H1 (cell line): Measurements from ENCODE around the gene ADARB2. TPM values are rescaled to one million over a fixed set of nuclear protein-coding genes. Genes with fewer than 3 reads are reported as not detected.

Experiments used
- CTCF ChIA-PET: fragments of 300-600 bp; sonication (Branson Sonifier 250); formaldehyde crosslinking; loops from one replicate; lab custom pipeline; 2021; ENCODE audit not compliant: partially characterized antibody; lab: Charles Lee
- POLR2A ChIA-PET: fragments of 300-600 bp; sonication (Branson Sonifier 250); formaldehyde crosslinking; loops from one replicate; lab custom pipeline; 2021; ENCODE audit warnings: inconsistent platforms; ENCODE audit not compliant: partially characterized antibody; lab: Charles Lee
- DNase-seq, 2 experiments: peaks; one replicate each; pipeline versions ENCODE4 v3.0.0 to v3.0.0-alpha.2; 2010 to 2022; ENCODE audit warnings: low spot score in 2 of 2, low read depth in 1 of 2, mixed read lengths in 1 of 2
- FAIRE-seq: peaks from 2 replicates; lab custom pipeline; 2011; peaks lifted over from hg19 to GRCh38; lab: Jason Lieb, UNC
- H2AFZ ChIP-seq: 2 replicates; pipeline ENCODE4 v1.8.1; 2012; ENCODE audit warnings: low read length, inconsistent platforms
- H2AK5ac ChIP-seq: 2 replicates; pipeline ENCODE4 v1.6.1; 2013; ENCODE audit warnings: low read depth, low read length
- H2BK120ac ChIP-seq: replicated peaks from 2 replicates; pipeline ENCODE3; 2013; ENCODE audit warnings: low read depth, low read length, inconsistent platforms
- H2BK12ac ChIP-seq: 2 replicates; pipeline ENCODE4 v1.6.1; 2013; ENCODE audit warnings: low read depth, low read length
- H2BK15ac ChIP-seq: 2 replicates; pipeline ENCODE4 v1.6.1; 2013; ENCODE audit warnings: low read length
- H2BK20ac ChIP-seq: 2 replicates; pipeline ENCODE4 v1.6.1; 2013; ENCODE audit warnings: low read length
- H2BK5ac ChIP-seq: 2 replicates; pipeline ENCODE4 v1.6.1; 2013; ENCODE audit warnings: low read depth, low read length
- H3K14ac ChIP-seq: 2 replicates; pipeline ENCODE4 v1.6.1; 2013; ENCODE audit warnings: inconsistent platforms; ENCODE audit not compliant: insufficient read length
- H3K18ac ChIP-seq: 2 replicates; pipeline ENCODE4 v1.6.1; 2013; ENCODE audit warnings: low read length; ENCODE audit errors: extremely low read depth
- H3K23ac ChIP-seq: 2 replicates; pipeline ENCODE4 v1.6.1; 2013; ENCODE audit warnings: inconsistent platforms; ENCODE audit not compliant: insufficient read length
- H3K23me2 ChIP-seq: 2 replicates; pipeline ENCODE4 v1.6.1; 2013; ENCODE audit warnings: low read depth, low read length
- H3K27ac ChIP-seq: 2 replicates; pipeline ENCODE4 v1.6.1; 2011; ENCODE audit warnings: low read depth, low read length, inconsistent platforms
- H3K27me3 ChIP-seq, 4 experiments: replicated peaks in 1 of 4; 1 replicate in 1 of 4; 2 replicates in 3 of 4; pipeline versions ENCODE4 v1.6.1 to v1.8.1; 2011 to 2013; ENCODE audit warnings: low read length in 3 of 4, mild to moderate bottlenecking in 3 of 4, inconsistent platforms in 2 of 4, mixed read lengths in 2 of 4, moderate library complexity in 1 of 4; ENCODE audit not compliant: control insufficient read depth in 3 of 4, insufficient read depth in 3 of 4; ENCODE audit errors: extremely low read depth in 1 of 4
- H3K36me3 ChIP-seq, 4 experiments: 2 replicates each; pipeline versions ENCODE4 v1.6.1 to v1.8.1; 2011 to 2013; ENCODE audit warnings: mild to moderate bottlenecking in 4 of 4, low read length in 3 of 4, moderate library complexity in 2 of 4, control low read depth in 1 of 4, inconsistent platforms in 1 of 4; ENCODE audit not compliant: insufficient read depth in 4 of 4, control insufficient read depth in 2 of 4
- H3K4ac ChIP-seq: replicated peaks from 2 replicates; pipeline ENCODE3; 2013; ENCODE audit warnings: low read length, low read depth, mixed read lengths, inconsistent platforms; ENCODE audit not compliant: insufficient read length
- H3K4me1 ChIP-seq, 4 experiments: replicated peaks in 1 of 4; 1 replicate in 1 of 4; 2 replicates in 3 of 4; pipeline versions ENCODE4 v1.6.1 to v1.8.1; 2011 to 2013; ENCODE audit warnings: low read length in 3 of 4, inconsistent platforms in 2 of 4, mixed read lengths in 1 of 4; ENCODE audit not compliant: insufficient read depth in 4 of 4, control insufficient read depth in 3 of 4
- H3K4me2 ChIP-seq, 2 experiments: 2 replicates each; pipeline versions ENCODE4 v1.6.1 to v1.8.1; 2011 to 2013; ENCODE audit warnings: low read depth in 2 of 2, low read length in 2 of 2, control low read depth in 1 of 2, inconsistent platforms in 1 of 2, mild to moderate bottlenecking in 1 of 2; ENCODE audit not compliant: insufficient read depth in 1 of 2
- H3K4me3 ChIP-seq, 4 experiments: fragments of 200-600, 300-600 bp in 1 of 4; sonication (generic), shearing (Covaris generic), sonication (Bioruptor Twin) in 1 of 4; 2 replicates each; pipeline versions ENCODE4 v1.5.1 to v1.8.1; 2011 to 2016; ENCODE audit warnings: low read length in 4 of 4, low read depth in 3 of 4, control low read depth in 2 of 4, inconsistent platforms in 2 of 4, mild to moderate bottlenecking in 2 of 4, mixed read lengths in 1 of 4, moderate library complexity in 1 of 4; ENCODE audit not compliant: insufficient read depth in 2 of 4; ENCODE audit errors: extremely low read depth in 1 of 4
- H3K56ac ChIP-seq: replicated peaks from 2 replicates; pipeline ENCODE3; 2013; ENCODE audit warnings: low read depth, mild to moderate bottlenecking, mixed read lengths, low read length, inconsistent platforms; ENCODE audit not compliant: insufficient read length
- H3K79me1 ChIP-seq: 2 replicates; pipeline ENCODE4 v1.6.1; 2013; ENCODE audit warnings: low read depth, low read length, control low read depth
- H3K79me2 ChIP-seq, 2 experiments: 2 replicates each; pipeline versions ENCODE4 v1.6.1 to v1.8.1; 2012 to 2013; ENCODE audit warnings: low read length in 2 of 2, mild to moderate bottlenecking in 2 of 2, inconsistent platforms in 1 of 2; ENCODE audit not compliant: insufficient read depth in 2 of 2, control insufficient read depth in 1 of 2
- H3K9ac ChIP-seq, 4 experiments: replicated peaks in 1 of 4; 1 replicate in 1 of 4; 2 replicates in 3 of 4; pipeline versions ENCODE4 v1.6.1 to v1.8.1; 2011 to 2013; ENCODE audit warnings: low read depth in 3 of 4, low read length in 3 of 4, control low read depth in 2 of 4, mild to moderate bottlenecking in 2 of 4, moderate library complexity in 2 of 4, inconsistent platforms in 1 of 4; ENCODE audit errors: extremely low read depth in 1 of 4
- H3K9me3 ChIP-seq, 2 experiments: 2 replicates each; pipeline versions ENCODE4 v1.6.1 to v1.8.1; 2012 to 2013; ENCODE audit warnings: mild to moderate bottlenecking in 2 of 2, moderate library complexity in 2 of 2, control low read depth in 1 of 2, inconsistent platforms in 1 of 2, low read depth in 1 of 2, low read length in 1 of 2, mixed read lengths in 1 of 2; ENCODE audit not compliant: insufficient read depth in 2 of 2
- H4K20me1 ChIP-seq, 2 experiments: replicated peaks in 1 of 2; 2 replicates each; pipeline versions ENCODE3 to v1.8.1; 2011 to 2013; ENCODE audit warnings: inconsistent platforms in 2 of 2, low read length in 2 of 2, mild to moderate bottlenecking in 1 of 2; ENCODE audit not compliant: insufficient read depth in 2 of 2, control insufficient read depth in 1 of 2
- H4K5ac ChIP-seq: 2 replicates; pipeline ENCODE4 v1.6.1; 2013; ENCODE audit warnings: low read length, low read depth, mixed read lengths, inconsistent platforms; ENCODE audit not compliant: insufficient read length
- H4K8ac ChIP-seq: 2 replicates; pipeline ENCODE4 v1.8.0; 2013; ENCODE audit warnings: mild to moderate bottlenecking, moderate library complexity, low read length, inconsistent platforms; ENCODE audit not compliant: insufficient read depth; ENCODE audit errors: extremely low read depth
- H4K91ac ChIP-seq: replicated peaks from 2 replicates; pipeline ENCODE3; 2013; ENCODE audit warnings: low read length, mixed read lengths, inconsistent platforms; ENCODE audit not compliant: insufficient read length
- ASH2L ChIP-seq: fragments of 200-600, 300-600 bp; sonication (generic); IDR thresholded peaks from one replicate; pipeline ENCODE4 v1.7.1; 2017; ENCODE audit warnings: low read length
- FOSL1 ChIP-seq: IDR thresholded peaks from 2 replicates; pipeline ENCODE4 v1.6.1; 2011; ENCODE audit warnings: mild to moderate bottlenecking, low read depth, low read length, moderate library complexity; ENCODE audit not compliant: insufficient read depth
- HDAC2 ChIP-seq, 2 experiments: fragments of 300-600 bp in 1 of 2; sonication (generic) in 1 of 2; IDR thresholded peaks; 2 replicates each; pipeline ENCODE4 v1.6.1; 2011 to 2012; ENCODE audit warnings: low read depth in 2 of 2, low read length in 2 of 2, mild to moderate bottlenecking in 2 of 2, moderate library complexity in 2 of 2, borderline replicate concordance in 1 of 2, inconsistent platforms in 1 of 2
- RBBP5 ChIP-seq: IDR thresholded peaks from 2 replicates; pipeline ENCODE4 v1.7.1; 2012; ENCODE audit warnings: low read depth, mild to moderate bottlenecking, inconsistent platforms, low read length, moderate library complexity, borderline replicate concordance
- WGBS, 2 experiments: shearing (Covaris generic) in 1 of 2; methylation state at CpG; one replicate each; pipeline versions ENCODE4 v1.1.6 to v1.1.7; 2013 to 2015; ENCODE audit warnings: low lambda C conversion rate in 2 of 2, mixed read lengths in 2 of 2, inconsistent platforms in 1 of 2, low coverage in 1 of 2, missing lambda C conversion rate in 1 of 2; ENCODE audit not compliant: insufficient replicate concordance in 2 of 2, insufficient coverage in 1 of 2, insufficient read length in 1 of 2; ENCODE audit errors: extremely low coverage in 1 of 2, missing lambda C conversion rate in 1 of 2; 5-methylcytosine and 5-hydroxymethylcytosine counted together
- polyA plus RNA-seq, 7 experiments: library from polyadenylated mRNA; depleted of rRNA in 3 of 7; stranded (reverse) in 5 of 7; unstranded in 2 of 7; fragments of >200 nt in 5 of 7; fragments of 200-250 nt in 2 of 7; gene quantifications; 1 replicate in 5 of 7; 2 replicates in 1 of 7; 4 replicates in 1 of 7; pipeline versions ENCODE4 v1.2.1 to v1.2.3, GENCODE V29; 2011 to 2013; ENCODE audit warnings: missing spikeins in 2 of 7, mixed read lengths in 2 of 7
- total RNA-seq: library from RNA; stranded (reverse); fragmentation: NEBNext Ultra II Directional; extraction: Animal tissue kit (Norgen Biotek cat#: 25700); gene quantifications from 2 replicates; pipeline ENCODE4 v1.2.1, GENCODE V29; 2021
- TF ChIP-seq, protein P1 (sequence below), 3 experiments: IDR thresholded peaks; 1 replicate in 2 of 3; 2 replicates in 1 of 3; pipeline versions ENCODE4 v1.5.1 to v1.6.1; 2011; ENCODE audit warnings: low read length in 3 of 3, mild to moderate bottlenecking in 3 of 3, inconsistent platforms in 2 of 3, low read depth in 1 of 3, moderate library complexity in 1 of 3; ENCODE audit not compliant: insufficient read depth in 1 of 3; ENCODE audit errors: control extremely low read depth in 1 of 3
- TF ChIP-seq, protein P2 (sequence below): IDR thresholded peaks from 2 replicates; pipeline ENCODE4 v1.6.1; 2012; ENCODE audit warnings: low read length, inconsistent platforms

Gene ADARB2
- total and polyA plus RNA-seq, 2 of the 8 experiments (the other 6 are each of a cell fraction or from before 2014, with no cell fraction given), result 2.2 to 2.8 TPM

DNA sequence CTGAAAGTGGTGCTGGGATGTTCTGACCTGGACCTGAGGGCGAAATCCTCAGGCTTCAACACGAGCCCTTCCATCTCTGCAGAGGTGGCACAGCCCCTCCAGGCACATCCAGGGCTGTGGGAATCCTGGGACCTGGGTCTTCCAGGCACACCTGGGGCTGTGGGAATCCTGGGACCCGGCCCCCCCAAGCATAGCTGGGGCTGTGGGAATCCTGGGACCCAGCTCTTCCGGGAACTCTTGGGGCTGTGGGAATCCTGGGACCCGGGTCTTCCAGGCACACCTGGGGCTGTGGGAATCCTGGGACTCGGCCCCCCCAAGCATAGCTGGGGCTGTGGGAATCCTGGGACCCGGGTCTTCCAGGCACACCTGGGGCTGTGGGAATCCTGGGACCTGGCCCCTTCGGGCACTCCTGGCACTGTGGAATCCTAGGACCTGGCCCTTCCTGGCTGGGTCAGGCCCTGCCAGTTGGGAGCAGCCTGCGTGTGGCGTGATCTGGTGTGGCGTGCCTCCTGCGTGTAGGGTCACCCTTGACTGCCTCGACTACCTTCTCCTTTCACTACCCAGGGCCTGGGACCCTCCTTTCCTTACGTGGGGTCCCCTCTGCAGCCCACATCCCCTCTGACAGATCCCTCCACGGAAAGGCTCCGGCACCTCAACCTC, 557.1 kb downstream of the ADARB2 start:
- 88% methylated on average over 13 of the region's 16 CpGs; no CpG with 5 or more reads in 1 of the 2 experiments for WGBS, 2 experiments
- no peak for FAIRE-seq
- POLR2A ChIA-PET, result interaction anchor here (1.1 kb wide), 1 partner anchor 18 kb away, joined by 3 read pairs; no protein-coding TSS in a partner anchor
- TF ChIP-seq ASH2L (no peak), RBBP5 (no peak), FOSL1 (no peak), HDAC2 (IDR thresholded peaks at IDR 0.05; ENCODE audit: borderline replicate concordance in 1 of 2, low read depth in 2 of 2, low read length in 2 of 2) (no peak)
- TF ChIP-seq, protein P1, sequence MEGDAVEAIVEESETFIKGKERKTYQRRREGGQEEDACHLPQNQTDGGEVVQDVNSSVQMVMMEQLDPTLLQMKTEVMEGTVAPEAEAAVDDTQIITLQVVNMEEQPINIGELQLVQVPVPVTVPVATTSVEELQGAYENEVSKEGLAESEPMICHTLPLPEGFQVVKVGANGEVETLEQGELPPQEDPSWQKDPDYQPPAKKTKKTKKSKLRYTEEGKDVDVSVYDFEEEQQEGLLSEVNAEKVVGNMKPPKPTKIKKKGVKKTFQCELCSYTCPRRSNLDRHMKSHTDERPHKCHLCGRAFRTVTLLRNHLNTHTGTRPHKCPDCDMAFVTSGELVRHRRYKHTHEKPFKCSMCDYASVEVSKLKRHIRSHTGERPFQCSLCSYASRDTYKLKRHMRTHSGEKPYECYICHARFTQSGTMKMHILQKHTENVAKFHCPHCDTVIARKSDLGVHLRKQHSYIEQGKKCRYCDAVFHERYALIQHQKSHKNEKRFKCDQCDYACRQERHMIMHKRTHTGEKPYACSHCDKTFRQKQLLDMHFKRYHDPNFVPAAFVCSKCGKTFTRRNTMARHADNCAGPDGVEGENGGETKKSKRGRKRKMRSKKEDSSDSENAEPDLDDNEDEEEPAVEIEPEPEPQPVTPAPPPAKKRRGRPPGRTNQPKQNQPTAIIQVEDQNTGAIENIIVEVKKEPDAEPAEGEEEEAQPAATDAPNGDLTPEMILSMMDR (IDR thresholded peaks at IDR 0.05; ENCODE audit: control extremely low read depth in 1 of 3, insufficient read depth in 1 of 3, low read depth in 1 of 3, low read length in 3 of 3), result no peak
- TF ChIP-seq, protein P2, sequence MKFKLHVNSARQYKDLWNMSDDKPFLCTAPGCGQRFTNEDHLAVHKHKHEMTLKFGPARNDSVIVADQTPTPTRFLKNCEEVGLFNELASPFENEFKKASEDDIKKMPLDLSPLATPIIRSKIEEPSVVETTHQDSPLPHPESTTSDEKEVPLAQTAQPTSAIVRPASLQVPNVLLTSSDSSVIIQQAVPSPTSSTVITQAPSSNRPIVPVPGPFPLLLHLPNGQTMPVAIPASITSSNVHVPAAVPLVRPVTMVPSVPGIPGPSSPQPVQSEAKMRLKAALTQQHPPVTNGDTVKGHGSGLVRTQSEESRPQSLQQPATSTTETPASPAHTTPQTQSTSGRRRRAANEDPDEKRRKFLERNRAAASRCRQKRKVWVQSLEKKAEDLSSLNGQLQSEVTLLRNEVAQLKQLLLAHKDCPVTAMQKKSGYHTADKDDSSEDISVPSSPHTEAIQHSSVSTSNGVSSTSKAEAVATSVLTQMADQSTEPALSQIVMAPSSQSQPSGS, result no peak

More for the DNA sequence above, 557.1 kb downstream of the ADARB2 start:
- no peak overlapping the region for H2BK5ac ChIP-seq
- H4K8ac ChIP-seq, result no peak overlapping the region
- H2AFZ ChIP-seq, result no peak overlapping the region
- no peak overlapping the region for H3K14ac ChIP-seq
- H3K9me3 ChIP-seq, result no peaks in the 10 kb centered on the region
- no peak overlapping the region for H2BK120ac ChIP-seq
- no peak overlapping the region for H3K9ac ChIP-seq
- H2BK15ac ChIP-seq, result no peak overlapping the region
- H3K4me2 ChIP-seq, result no peak overlapping the region
- no peak overlapping the region for H2AK5ac ChIP-seq
- H3K4me1 ChIP-seq, result peaks cover 0 to 7% (median 3%) of the 10 kb centered on the region in 4 experiments; a peak in 2 of 7 replicates
- H3K27ac ChIP-seq, result no peak overlapping the region
- no peak overlapping the region for H2BK20ac ChIP-seq
- no peaks in the 10 kb centered on the region for H3K79me1 ChIP-seq
- no peak overlapping the region for H3K56ac ChIP-seq
- H4K91ac ChIP-seq, result peak overlapping the region; percentile 29
- H4K20me1 ChIP-seq, result no peaks in the 10 kb centered on the region
- no peaks in the 10 kb centered on the region for H3K27me3 ChIP-seq
- no peaks in the 10 kb centered on the region for H3K36me3 ChIP-seq
- no peaks in the 10 kb centered on the region for H3K79me2 ChIP-seq
- H3K4me3 ChIP-seq, result no peak overlapping the region
- CTCF ChIA-PET, result interaction anchor here (0.8 to 3.5 kb wide), 4 partner anchors 7 to 120 kb away, joined by 3 to 26 read pairs (median 10); no protein-coding TSS in a partner anchor
- H3K18ac ChIP-seq, result no peak overlapping the region
- H4K5ac ChIP-seq, result no peak overlapping the region
- no peak overlapping the region for H3K4ac ChIP-seq
- H2BK12ac ChIP-seq, result 0 out of 2 replicates have a peak overlapping the region, but pooled peaks have one; percentile 9
- H3K23ac ChIP-seq, result no peak overlapping the region
- no peaks in the 10 kb centered on the region for H3K23me2 ChIP-seq
- no peak for DNase-seq
